Common myeloid progenitor, CD34-positive (primary cell): Measurements from ENCODE around the gene AUTS2.

Experiments
- CTCF ChIA-PET: fragments of 350-600 bp; sonication (Branson Sonifier 250); formaldehyde crosslinking; loops from one replicate; lab custom pipeline; 2021; ENCODE audit warnings: antibody characterized with exemption; lab: Charles Lee
- POLR2A ChIA-PET: fragments of 350-600 bp; sonication (Branson Sonifier 250); formaldehyde crosslinking; loops from one replicate; lab custom pipeline; 2021; ENCODE audit warnings: antibody characterized with exemption; lab: Charles Lee
- DNase-seq, 3 donors: peaks; one replicate each; pipeline versions ENCODE4 v3.0.0 to v3.0.0-alpha.2; 2013
- H3K27ac ChIP-seq, 2 experiments: 1 replicate in 1 of 2; 2 replicates in 1 of 2; pipeline ENCODE4 v1.7.0; 2013; ENCODE audit warnings: inconsistent platforms in 2 of 2, low read length in 2 of 2, mild to moderate bottlenecking in 2 of 2, low read depth in 1 of 2, moderate library complexity in 1 of 2; ENCODE audit not compliant: severe bottlenecking in 2 of 2, insufficient read depth in 1 of 2, poor library complexity in 1 of 2
- H3K27me3 ChIP-seq, 5 experiments: replicated peaks in 2 of 5; 1 replicate in 3 of 5; 2 replicates in 2 of 5; pipeline versions ENCODE4 v1.6.1 to v1.7.0; 2013; ENCODE audit warnings: low read length in 4 of 5, mild to moderate bottlenecking in 2 of 5, moderate library complexity in 2 of 5, inconsistent platforms in 1 of 5; ENCODE audit not compliant: insufficient read depth in 5 of 5, control insufficient read depth in 4 of 5
- H3K36me3 ChIP-seq, 4 experiments: 1 replicate in 2 of 4; 2 replicates in 2 of 4; pipeline versions ENCODE4 v1.6.1 to v1.7.0; 2013; ENCODE audit warnings: low read length in 3 of 4, control low read depth in 1 of 4, mild to moderate bottlenecking in 1 of 4; ENCODE audit not compliant: control insufficient read depth in 4 of 4, insufficient read depth in 4 of 4
- H3K4me1 ChIP-seq, 4 experiments: 1 replicate in 3 of 4; 2 replicates in 1 of 4; pipeline versions ENCODE4 v1.6.1 to v1.7.1; 2013; ENCODE audit warnings: low read length in 3 of 4, mild to moderate bottlenecking in 3 of 4, control low read depth in 1 of 4, inconsistent platforms in 1 of 4, moderate library complexity in 1 of 4; ENCODE audit not compliant: control insufficient read depth in 4 of 4, insufficient read depth in 4 of 4; ENCODE audit errors: control extremely low read depth in 1 of 4
- H3K4me3 ChIP-seq, 7 experiments: 1 replicate in 4 of 7; 2 replicates in 3 of 7; pipeline versions ENCODE4 v1.5.1 to v1.7.0; 2013; ENCODE audit warnings: mild to moderate bottlenecking in 7 of 7, low read length in 6 of 7, moderate library complexity in 6 of 7, inconsistent platforms in 2 of 7, low read depth in 2 of 7, control low read depth in 1 of 7; ENCODE audit not compliant: insufficient read depth in 4 of 7, control insufficient read depth in 1 of 7; ENCODE audit errors: extremely low read depth in 1 of 7
- H3K9me3 ChIP-seq, 5 experiments: 1 replicate in 4 of 5; 2 replicates in 1 of 5; pipeline versions ENCODE4 v1.6.1 to v1.7.1; 2013; ENCODE audit warnings: low read length in 4 of 5, mild to moderate bottlenecking in 2 of 5, inconsistent platforms in 1 of 5, low read depth in 1 of 5, moderate library complexity in 1 of 5; ENCODE audit not compliant: control insufficient read depth in 4 of 5, insufficient read depth in 2 of 5; ENCODE audit errors: control extremely low read depth in 1 of 5
- WGBS: methylation state at CpG from one replicate; pipeline ENCODE4 v1.1.5; 2013; ENCODE audit not compliant: insufficient coverage; 5-methylcytosine and 5-hydroxymethylcytosine counted together

The AUTS2 gene

DNA sequence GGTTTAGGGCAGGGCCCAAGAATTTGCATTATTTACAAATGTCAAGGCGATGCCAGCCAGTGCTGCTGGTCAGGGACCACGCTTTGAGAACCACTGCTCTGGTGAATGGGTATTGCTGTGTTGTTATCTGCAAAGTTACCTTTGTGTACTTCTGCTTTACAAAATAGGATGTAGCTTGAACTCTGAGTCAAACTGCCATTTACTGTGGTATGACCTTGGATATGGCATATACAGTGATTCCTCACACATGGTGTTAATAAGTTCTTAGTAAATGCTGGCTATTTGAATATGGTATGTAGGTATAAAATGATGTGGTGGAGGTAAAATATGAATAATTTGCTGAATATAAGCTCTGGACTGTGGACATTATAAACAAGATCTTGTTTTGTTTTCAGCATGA lies 148.9 kb downstream of the AUTS2 start:
- ChIA-PET POLR2A (no interaction called here), CTCF (interaction anchor here (1.5 kb wide), 1 partner anchor 8 kb away, joined by 6 read pairs; no protein-coding TSS in a partner anchor)
- WGBS, result 100% methylated on average over 2 of the region's 2 CpGs
- Histone ChIP-seq H3K27me3 (no peaks in the 10 kb centered on the region), H3K9me3 (peaks cover 0 to 4% (median 0%) of the 10 kb centered on the region in 5 experiments), H3K36me3 (no peaks in the 10 kb centered on the region), H3K27ac (no peak overlapping the region), H3K4me3 (no peak overlapping the region), H3K4me1 (peaks cover 0 to 4% (median 1%) of the 10 kb centered on the region in 4 experiments)
- peak in 2 of 3 donors; percentile 31 to 56 for DNase-seq

DNA sequence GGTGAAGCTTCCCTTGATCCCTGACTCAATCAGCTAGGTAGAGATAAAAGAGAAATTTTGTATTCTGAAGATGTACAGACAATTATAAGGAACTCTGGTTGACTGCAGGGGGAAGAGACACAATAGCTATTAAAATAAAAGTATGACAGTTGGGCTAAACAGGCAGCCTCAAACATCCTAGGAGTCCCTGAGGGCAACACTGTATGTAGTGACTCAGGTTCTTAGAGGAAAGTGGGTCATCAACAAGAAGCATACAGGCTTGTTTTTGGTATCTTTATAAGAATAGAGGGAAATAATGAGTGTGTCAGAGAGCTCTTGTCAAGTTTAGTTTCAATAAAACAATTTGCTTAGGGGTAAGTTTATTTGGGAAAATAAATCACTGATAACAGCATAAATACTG lies 150.3 kb downstream of the AUTS2 start:
- ChIA-PET CTCF (interaction anchor here (1.5 kb wide), 1 partner anchor 9 kb away, joined by 6 read pairs; no protein-coding TSS in a partner anchor), POLR2A (no interaction called here)
- H3K4me1 ChIP-seq, result peaks cover 0 to 4% (median 1%) of the 10 kb centered on the region in 4 experiments
- no peak overlapping the region for H3K4me3 ChIP-seq
- H3K27ac ChIP-seq, result no peak overlapping the region
- H3K36me3 ChIP-seq, result no peaks in the 10 kb centered on the region
- peak in 2 of 3 donors; percentile 29 to 34 for DNase-seq
- H3K27me3 ChIP-seq, result no peaks in the 10 kb centered on the region
- peaks cover 0 to 4% (median 0%) of the 10 kb centered on the region in 5 experiments for H3K9me3 ChIP-seq

DNA sequence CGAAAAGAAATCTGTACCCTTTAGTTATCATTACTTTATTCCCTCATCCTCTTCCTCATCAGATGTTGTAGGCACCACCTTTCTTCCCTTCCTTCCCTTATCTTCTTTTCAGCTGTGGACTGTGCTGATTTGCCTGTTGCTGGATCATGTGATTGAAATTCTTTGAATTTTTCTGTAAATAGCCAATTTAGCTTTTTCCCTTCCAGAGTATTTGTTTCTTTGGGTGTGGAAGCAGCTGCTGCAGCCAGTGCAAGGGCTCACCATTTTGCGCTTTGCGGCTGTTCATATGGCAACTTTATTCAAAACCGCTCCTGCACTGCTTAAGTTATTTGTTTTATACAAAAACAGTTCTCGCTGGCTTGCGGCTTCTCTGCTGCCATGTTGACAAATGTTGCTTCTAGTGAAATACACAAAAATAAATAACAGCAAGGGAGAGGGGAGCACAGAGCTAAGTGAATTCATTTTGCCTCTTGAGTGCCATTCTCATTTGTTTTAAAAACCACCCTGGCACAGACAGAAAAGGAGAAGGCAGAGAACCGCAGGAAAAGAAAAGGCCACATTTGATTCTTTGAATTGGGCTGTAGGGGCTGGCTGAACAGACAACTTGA lies 151.2 kb downstream of the AUTS2 start:
- Histone ChIP-seq H3K4me1 (peaks cover 0 to 6% (median 5%) of the 10 kb centered on the region in 4 experiments), H3K27ac (no peak overlapping the region), H3K9me3 (peaks cover 0 to 4% (median 0%) of the 10 kb centered on the region in 5 experiments), H3K27me3 (no peaks in the 10 kb centered on the region), H3K4me3 (no peak overlapping the region), H3K36me3 (no peaks in the 10 kb centered on the region)
- POLR2A ChIA-PET, result no interaction called here
- WGBS, result 100% methylated on average over 7 of the region's 7 CpGs
- CTCF ChIA-PET, result no interaction called here
- DNase-seq, result no peak

DNA sequence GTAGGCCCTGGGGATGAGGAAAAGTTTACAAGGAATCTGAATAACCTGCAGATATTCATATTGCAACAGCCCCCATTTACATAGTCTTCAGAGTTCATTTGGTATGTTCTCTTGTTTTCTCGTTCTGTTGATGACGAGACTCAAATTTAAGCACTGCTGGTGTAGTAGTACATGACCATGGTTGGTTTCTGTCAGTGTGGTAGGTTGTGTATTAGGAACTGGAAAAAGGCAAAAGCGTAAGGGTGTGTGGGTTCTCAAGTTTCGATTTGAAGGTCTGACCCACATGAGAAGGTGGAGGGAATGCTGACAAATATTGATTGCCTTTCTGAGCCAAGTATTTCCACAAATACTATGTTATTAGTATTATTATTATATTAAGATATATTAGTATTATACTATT lies 151.7 kb downstream of the AUTS2 start:
- no CpG with 5 or more reads among the region's 4 CpGs for WGBS
- CTCF ChIA-PET, result no interaction called here
- Histone ChIP-seq H3K4me3 (no peak overlapping the region), H3K27me3 (no peaks in the 10 kb centered on the region), H3K4me1 (peaks cover 0 to 6% (median 5%) of the 10 kb centered on the region in 4 experiments), H3K9me3 (peaks cover 0 to 4% (median 0%) of the 10 kb centered on the region in 5 experiments), H3K36me3 (no peaks in the 10 kb centered on the region), H3K27ac (no peak overlapping the region)
- no peak for DNase-seq
- POLR2A ChIA-PET, result no interaction called here

DNA sequence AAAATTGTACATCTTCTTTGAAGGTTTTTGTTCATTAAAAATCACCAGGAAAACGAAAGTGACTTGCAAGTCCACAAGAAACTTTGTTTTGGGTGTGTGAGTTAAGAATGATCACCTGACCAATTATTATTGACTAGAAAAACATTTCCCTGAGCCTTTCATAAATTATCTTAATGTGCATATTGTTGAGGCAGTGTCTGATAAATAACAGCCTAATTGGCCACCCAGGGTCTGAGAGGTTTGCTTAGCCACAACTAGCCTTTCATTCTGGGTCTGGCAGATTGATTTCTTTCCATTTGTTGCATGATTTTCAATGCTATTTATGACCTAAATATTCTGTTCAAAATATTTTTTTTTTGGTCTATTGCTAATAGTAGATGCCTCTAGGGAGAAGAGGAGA lies 152.8 kb downstream of the AUTS2 start:
- no CpG with 5 or more reads among the region's 1 CpG for WGBS
- H3K4me1 ChIP-seq, result peaks cover 0 to 6% (median 5%) of the 10 kb centered on the region in 4 experiments
- no peak for DNase-seq
- H3K4me3 ChIP-seq, result no peak overlapping the region
- ChIA-PET CTCF (no interaction called here), POLR2A (no interaction called here)
- H3K27me3 ChIP-seq, result no peaks in the 10 kb centered on the region
- H3K9me3 ChIP-seq, result peaks cover 0 to 4% (median 0%) of the 10 kb centered on the region in 5 experiments
- no peak overlapping the region for H3K27ac ChIP-seq
- H3K36me3 ChIP-seq, result no peaks in the 10 kb centered on the region

DNA sequence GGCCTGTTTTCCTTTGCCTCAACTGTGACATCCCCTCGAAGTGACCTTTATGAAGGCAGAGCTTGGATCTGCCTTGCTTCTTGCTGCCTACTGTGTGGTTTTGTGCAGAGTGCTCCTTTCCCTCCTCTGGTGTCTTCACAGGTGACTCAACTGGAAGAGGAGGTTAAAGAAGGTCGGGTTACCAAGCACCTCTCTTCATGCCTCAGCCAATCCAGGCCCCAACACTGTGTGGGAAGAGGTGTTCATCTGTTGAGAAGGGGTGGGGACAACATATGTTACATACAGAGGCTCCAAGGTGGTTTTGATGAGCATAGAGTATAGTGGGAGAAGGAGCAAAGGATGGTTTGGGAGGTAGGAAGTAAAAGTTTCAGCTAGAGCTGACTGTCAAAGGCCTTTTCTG lies 155.7 kb downstream of the AUTS2 start:
- no peaks in the 10 kb centered on the region for H3K36me3 ChIP-seq
- ChIA-PET POLR2A (no interaction called here), CTCF (no interaction called here)
- H3K4me3 ChIP-seq, result no peak overlapping the region
- H3K4me1 ChIP-seq, result peaks cover 0 to 5% (median 4%) of the 10 kb centered on the region in 4 experiments
- no peaks in the 10 kb centered on the region for H3K9me3 ChIP-seq
- 70% methylated on average over 2 of the region's 2 CpGs for WGBS
- DNase-seq, result no peak
- H3K27me3 ChIP-seq, result no peaks in the 10 kb centered on the region
- H3K27ac ChIP-seq, result no peak overlapping the region

DNA sequence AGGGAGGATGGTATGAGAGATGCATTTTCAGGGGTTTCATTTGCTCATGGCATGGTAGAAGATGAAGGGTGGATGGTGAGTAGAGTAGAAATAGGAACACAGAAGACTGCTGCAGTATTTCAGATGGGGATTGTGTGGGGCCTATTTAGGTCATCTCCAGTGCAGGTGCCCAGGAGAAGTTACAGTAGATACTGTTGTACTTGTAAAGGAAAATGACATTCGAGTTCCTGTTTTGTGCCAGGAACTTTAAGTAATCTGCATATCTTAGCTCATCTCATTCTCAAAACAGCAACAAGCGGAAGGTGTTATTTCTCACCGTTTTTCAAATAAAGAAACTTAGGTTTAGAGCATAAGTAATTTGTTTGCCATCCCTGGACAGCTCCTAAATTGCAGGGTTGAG lies 156.2 kb downstream of the AUTS2 start:
- POLR2A ChIA-PET, result no interaction called here
- 68% methylated on average over 2 of the region's 3 CpGs for WGBS
- CTCF ChIA-PET, result no interaction called here
- Histone ChIP-seq H3K27ac (no peak overlapping the region), H3K4me1 (peaks cover 0 to 5% (median 2%) of the 10 kb centered on the region in 4 experiments), H3K36me3 (no peaks in the 10 kb centered on the region), H3K4me3 (no peak overlapping the region), H3K9me3 (no peaks in the 10 kb centered on the region), H3K27me3 (no peaks in the 10 kb centered on the region)
- DNase-seq, result no peak
